HUES48 (cell line): ENCODE data around the gene TP73.
"Not testable (repeated sequence)": the region's sequence is repeated elsewhere in the genome, so short reads cannot be mapped to it uniquely, and the experiment has no call there.

ENCODE experiments used
- H3K27ac ChIP-seq: one replicate; pipeline ENCODE4 v1.7.0; 2013; ENCODE audit warnings: low read depth, low read length, inconsistent platforms
- H3K27me3 ChIP-seq: 2 replicates; pipeline ENCODE4 v1.6.1; 2013; ENCODE audit warnings: mild to moderate bottlenecking, low read length; ENCODE audit not compliant: control insufficient read depth, insufficient read depth
- H3K36me3 ChIP-seq: 2 replicates; pipeline ENCODE4 v1.6.1; 2013; ENCODE audit warnings: low read length; ENCODE audit not compliant: control insufficient read depth, insufficient read depth
- H3K4me1 ChIP-seq: 2 replicates; pipeline ENCODE4 v1.6.1; 2013; ENCODE audit warnings: mild to moderate bottlenecking, low read length; ENCODE audit not compliant: control insufficient read depth, insufficient read depth
- H3K4me3 ChIP-seq: 2 replicates; pipeline ENCODE4 v1.5.1; 2013; ENCODE audit warnings: mild to moderate bottlenecking, low read depth, low read length
- H3K9ac ChIP-seq: 2 replicates; pipeline ENCODE4 v1.6.1; 2013; ENCODE audit warnings: mild to moderate bottlenecking, low read depth, low read length, moderate library complexity
- H3K9me3 ChIP-seq: 2 replicates; pipeline ENCODE4 v1.6.1; 2013; ENCODE audit warnings: low read length; ENCODE audit not compliant: control insufficient read depth, insufficient read depth

The TP73 gene

DNA sequence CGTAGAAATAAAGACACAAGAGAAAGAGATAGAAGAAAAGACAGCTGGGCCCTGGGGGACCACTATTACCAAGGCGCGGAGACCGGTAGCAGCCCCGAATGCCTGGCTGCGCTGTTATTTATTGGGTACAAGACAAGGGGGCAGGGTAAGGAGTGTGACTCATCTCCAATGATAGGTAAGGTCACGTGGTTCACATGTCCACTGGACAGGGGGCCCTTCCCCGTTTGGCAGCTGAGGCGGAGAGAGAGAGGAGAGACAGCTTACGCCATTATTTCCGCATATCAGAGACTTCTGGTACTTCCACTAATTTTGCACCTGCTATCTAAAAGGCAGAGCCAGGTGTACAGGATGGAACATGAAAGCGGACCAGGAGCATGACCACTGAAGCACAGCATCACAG is 31.6 kb upstream of the TP73 start:
- H3K4me3 ChIP-seq: no peak overlapping the region

GRCh38 chr1:3621151-3621671 is 31.1 kb upstream of the TP73 start:
- H3K27me3 ChIP-seq, H3K9me3 ChIP-seq, H3K27ac ChIP-seq, H3K9ac ChIP-seq, H3K4me3 ChIP-seq, H3K36me3 ChIP-seq: not testable (repeated sequence)
- peaks cover 17% of the 10 kb centered on the region; the same call in 1 of the 2 replicates for H3K4me1 ChIP-seq

More for the DNA sequence above, 31.6 kb upstream of the TP73 start:
- Histone ChIP-seq H3K9ac (no peak overlapping the region), H3K27me3 (no peaks in the 10 kb centered on the region), H3K9me3 (no peaks in the 10 kb centered on the region), H3K27ac (no peak overlapping the region), H3K36me3 (no peaks in the 10 kb centered on the region), H3K4me1 (peaks cover 14% of the 10 kb centered on the region; the same call in 1 of the 2 replicates)

DNA sequence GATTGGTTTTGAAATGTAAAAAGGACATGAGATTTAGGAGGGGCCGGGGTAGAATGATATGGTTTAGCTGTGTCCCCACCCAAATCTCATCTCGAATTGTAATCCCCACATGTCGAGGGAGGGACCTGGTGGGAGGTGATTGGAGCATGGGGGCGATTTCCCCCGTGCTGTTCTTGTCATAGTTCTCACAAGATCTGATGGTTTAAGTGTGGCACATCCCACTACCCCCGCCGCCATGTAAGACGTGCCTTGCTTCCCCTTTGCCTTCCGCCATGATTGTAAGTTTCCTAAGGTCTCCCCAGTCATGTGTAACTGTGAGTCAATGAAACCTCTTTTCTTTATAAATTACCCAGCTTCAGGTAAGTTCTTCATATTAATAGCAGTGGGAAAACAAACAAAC is 30.2 kb upstream of the TP73 start:
- H3K9me3 ChIP-seq, H3K27me3 ChIP-seq, H3K27ac ChIP-seq, H3K36me3 ChIP-seq, H3K9ac ChIP-seq, H3K4me3 ChIP-seq: not testable (repeated sequence)
- peaks cover 17% of the 10 kb centered on the region; the same call in 1 of the 2 replicates for H3K4me1 ChIP-seq

DNA sequence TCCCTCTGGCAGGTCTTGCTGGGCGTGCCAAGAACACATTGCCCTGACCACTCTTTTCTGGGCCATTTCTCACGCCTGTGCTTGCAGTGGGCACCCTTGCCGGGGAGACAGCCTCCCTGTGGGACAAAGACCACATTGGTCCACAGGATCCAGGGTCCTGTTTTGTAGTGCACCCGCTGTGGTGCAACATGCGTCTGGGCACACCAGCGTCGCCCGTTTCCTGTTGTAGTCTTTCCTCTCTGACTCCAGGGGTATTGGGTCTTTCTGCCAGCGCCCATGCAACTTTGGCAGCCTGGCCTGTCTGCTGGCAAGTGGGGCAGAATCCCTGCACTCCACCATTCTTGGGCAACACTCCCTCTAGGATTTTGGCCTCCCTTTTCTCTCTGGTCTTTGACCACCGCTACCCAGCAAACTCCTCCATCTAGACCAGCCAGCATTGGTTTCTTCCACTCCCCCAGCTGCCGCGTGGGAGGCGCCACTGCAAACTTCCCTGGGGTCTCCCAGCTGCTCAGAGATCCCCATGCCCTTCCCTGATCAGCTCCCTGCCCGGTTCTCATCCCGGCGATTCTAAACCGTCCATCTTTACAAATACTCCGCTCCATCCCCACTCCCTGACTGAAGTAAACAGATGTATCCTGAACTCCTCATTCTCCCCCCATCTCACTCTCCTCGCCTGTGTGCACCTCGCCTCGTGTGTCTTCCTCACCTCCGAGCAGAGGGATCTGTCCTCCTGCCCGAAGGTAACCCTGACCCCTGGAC is 28.7 kb upstream of the TP73 start:
- Histone ChIP-seq H3K36me3 (peaks cover 16% of the 10 kb centered on the region), H3K9ac (peak overlapping the region; percentile 26; the same call in 1 of the 2 replicates), H3K27ac (peak overlapping the region; percentile 12), H3K4me1 (peaks cover 16% of the 10 kb centered on the region; the same call in 1 of the 2 replicates), H3K4me3 (peak overlapping the region; percentile 89), H3K9me3 (no peaks in the 10 kb centered on the region), H3K27me3 (no peaks in the 10 kb centered on the region)

DNA sequence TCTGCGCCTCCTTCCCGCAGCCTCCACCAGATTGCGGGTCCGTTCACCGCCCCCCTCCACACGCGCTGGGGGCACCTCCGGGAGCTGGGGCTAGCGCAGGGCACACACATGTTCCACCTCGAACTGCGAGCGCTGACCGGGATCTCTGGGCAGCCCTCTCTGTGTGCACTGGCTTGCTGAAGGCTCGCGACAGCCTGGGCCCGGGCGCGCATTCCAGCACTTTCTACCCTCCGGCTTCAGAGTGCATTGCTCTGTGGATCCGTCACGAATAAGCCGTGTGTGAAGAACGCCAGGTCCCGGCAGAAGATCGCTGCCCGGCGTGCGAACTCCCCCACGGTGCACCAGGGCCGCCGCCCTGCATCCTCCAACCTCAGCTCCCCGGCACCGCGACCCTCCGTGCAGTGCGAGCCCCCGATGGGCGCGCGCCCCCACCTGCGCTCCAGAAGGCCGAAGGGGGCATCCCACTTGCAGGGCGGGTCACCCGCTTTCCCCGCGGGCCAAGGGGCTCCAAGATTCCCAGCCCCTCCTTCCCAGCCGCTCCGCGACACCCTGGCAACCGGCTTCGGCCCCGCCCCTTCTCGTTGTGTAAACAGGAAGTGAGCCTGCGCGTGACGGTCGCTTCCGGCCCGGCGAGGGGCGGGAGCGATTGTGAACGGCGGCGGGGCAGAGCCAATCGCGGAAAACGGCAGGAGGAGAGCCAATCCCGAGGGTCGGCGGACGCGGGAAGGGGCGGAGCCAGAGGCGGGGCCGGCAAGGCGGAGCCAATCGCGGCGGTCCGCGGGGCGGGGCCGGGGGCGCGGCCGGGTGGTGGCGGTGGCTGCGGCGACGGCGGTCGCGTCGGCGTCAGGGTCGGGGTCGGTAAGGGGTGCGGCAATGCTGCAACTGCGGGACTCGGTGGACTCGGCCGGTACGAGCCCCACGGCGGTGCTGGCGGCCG is 27.8 kb upstream of the TP73 start, which contains the start of gene TPRG1L:
Gene TPRG1L, plus strand, starts transcription at position 816 of the 937 bp plus-strand sequence. Its CDS starts 58 bp downstream, at position 874.
- Histone ChIP-seq H3K4me1 (0 out of 2 replicates have a peak, but pooled peaks cover 10% of the 10 kb centered on the region), H3K9me3 (no peaks in the 10 kb centered on the region), H3K27ac (peak within 1 kb of the TSS; percentile 59)

DNA sequence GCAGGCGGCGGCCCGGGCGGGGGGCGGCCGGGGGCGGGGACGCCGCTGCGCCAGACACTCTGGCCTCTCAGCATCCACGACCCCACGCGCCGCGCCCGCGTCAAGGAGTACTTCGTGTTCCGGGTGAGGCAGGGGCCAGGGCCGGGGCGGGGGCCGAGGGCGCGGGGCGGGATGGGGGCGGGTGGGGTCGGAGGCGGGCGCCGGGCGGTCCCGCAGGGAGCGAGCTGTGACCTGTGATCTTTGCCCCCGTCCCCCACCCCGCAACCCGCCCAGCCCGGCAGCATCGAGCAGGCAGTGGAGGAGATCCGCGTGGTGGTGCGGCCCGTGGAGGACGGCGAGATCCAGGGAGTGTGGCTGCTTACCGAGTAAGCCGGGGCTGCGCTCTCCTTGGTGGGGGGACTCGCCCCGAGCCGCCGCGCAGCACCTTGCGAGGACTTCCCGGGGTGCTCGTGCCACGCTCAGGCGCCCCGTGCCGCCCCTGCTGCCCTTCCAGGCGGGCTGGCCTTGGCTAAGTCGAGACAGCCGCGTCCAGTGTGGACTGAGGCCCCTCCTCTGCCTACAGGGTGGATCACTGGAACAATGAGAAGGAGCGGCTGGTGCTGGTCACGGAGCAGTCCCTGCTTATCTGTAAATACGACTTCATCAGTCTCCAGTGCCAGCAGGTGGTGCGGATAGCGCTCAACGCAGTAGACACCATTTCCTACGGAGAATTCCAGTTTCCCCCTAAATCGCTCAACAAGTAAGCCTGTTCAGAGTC is 27.0 kb upstream of the TP73 start:
- H3K4me1 ChIP-seq: 0 out of 2 replicates have a peak, but pooled peaks cover 10% of the 10 kb centered on the region
- H3K36me3 ChIP-seq: peaks cover 32% of the 10 kb centered on the region
- H3K4me3 ChIP-seq: peak overlapping the region; percentile 89
- no peak overlapping the region; the same call in 1 of the 2 replicates for H3K9ac ChIP-seq
- H3K9me3 ChIP-seq: no peaks in the 10 kb centered on the region
- H3K27me3 ChIP-seq: no peaks in the 10 kb centered on the region
- peak overlapping the region; percentile 59 for H3K27ac ChIP-seq

More for the DNA sequence above, 27.8 kb upstream of the TP73 start, which contains the start of gene TPRG1L:
- H3K9ac ChIP-seq: peak within 1 kb of the TSS; percentile 26; the same call in 1 of the 2 replicates
- peaks cover 24% of the 10 kb centered on the region for H3K36me3 ChIP-seq
- peak within 1 kb of the TSS; percentile 89 for H3K4me3 ChIP-seq
- H3K27me3 ChIP-seq: no peaks in the 10 kb centered on the region

DNA sequence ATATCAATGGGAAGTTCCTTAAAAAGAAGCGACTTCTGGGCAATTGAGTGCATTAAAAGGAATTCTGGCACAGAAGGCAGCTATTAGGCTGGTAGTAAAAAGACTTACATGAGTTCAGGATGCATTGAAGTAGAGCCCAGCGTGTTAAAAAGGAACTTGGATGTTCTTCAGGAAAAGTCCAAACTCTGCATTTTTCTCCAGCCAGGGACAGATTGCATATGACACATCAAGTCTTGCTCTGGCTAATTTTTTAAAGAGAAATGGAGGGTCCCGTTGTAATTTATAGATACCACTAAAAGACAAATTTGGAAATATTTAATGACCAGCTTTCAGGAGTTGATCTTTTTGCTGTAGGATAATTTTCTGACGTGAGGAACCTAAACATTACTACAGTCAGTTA is 26.3 kb upstream of the TP73 start:
- 0 out of 2 replicates have a peak, but pooled peaks cover 10% of the 10 kb centered on the region for H3K4me1 ChIP-seq
- H3K4me3 ChIP-seq: peak overlapping the region; percentile 78
- no peaks in the 10 kb centered on the region for H3K27me3 ChIP-seq
- peaks cover 39% of the 10 kb centered on the region for H3K36me3 ChIP-seq
- no peaks in the 10 kb centered on the region for H3K9me3 ChIP-seq
- no peak overlapping the region for H3K27ac ChIP-seq
- no peak overlapping the region for H3K9ac ChIP-seq

DNA sequence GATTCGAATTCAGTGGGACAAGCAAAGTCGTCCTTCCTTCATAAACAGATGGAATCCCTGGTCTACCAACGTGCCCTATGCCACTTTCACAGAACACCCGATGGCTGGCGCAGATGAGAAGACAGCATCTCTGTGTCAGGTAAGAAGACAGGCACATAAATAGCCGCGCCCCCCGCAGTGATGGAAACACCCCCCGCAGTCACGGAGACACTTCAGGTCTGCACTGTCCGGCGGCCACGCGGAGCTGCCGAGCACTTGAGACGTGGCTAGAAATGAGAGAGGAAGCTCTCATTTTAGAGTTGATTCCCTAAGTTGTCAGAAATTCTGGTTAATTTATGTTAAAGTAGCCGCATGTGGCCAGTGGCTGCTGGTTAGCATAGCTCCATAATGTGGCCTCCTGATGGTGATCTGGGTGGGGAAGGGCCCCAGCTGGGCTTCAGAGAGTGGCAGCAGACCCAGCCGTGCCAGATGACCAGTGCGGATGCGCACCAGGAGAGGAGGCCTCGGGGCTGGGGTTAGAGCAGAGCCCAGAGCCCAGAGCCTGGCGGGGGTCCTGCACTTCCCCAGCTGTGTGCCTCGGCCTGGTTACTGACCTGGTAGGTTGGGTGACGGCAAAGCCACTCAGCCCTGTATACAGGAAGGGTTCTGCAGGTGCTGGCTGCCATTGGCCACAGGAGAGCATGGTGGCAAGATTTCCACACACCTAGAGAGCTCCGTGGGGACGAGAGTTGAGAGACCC is 24.6 kb upstream of the TP73 start:
- H3K36me3 ChIP-seq: peaks cover 53% of the 10 kb centered on the region
- no peak overlapping the region for H3K9ac ChIP-seq
- no peaks in the 10 kb centered on the region for H3K9me3 ChIP-seq

GRCh38 chr1:3628445-3628844 is 23.9 kb upstream of the TP73 start:
- peaks cover 10% of the 10 kb centered on the region; the same call in 1 of the 2 replicates for H3K4me1 ChIP-seq

More for the DNA sequence above, 24.6 kb upstream of the TP73 start:
- Histone ChIP-seq H3K4me1 (peaks cover 10% of the 10 kb centered on the region; the same call in 1 of the 2 replicates), H3K27me3 (no peaks in the 10 kb centered on the region), H3K4me3 (no peak overlapping the region), H3K27ac (no peak overlapping the region)

More at GRCh38 chr1:3628445-3628844, 23.9 kb upstream of the TP73 start:
- Histone ChIP-seq H3K36me3 (peaks cover 60% of the 10 kb centered on the region), H3K27me3 (no peaks in the 10 kb centered on the region), H3K27ac (no peak overlapping the region), H3K9ac (no peak overlapping the region), H3K4me3 (no peak overlapping the region), H3K9me3 (no peaks in the 10 kb centered on the region)
